Vagina (tissue), 2 donors: ENCODE data around the gene SYP.

Experiments used
- POLR2A ChIP-seq, 2 donors: fragments of 450-650 bp; IDR thresholded peaks; one replicate each; pipeline ENCODE4 v1.6.1; 2017; ENCODE audit warnings: antibody characterized with exemption in 2 of 2, mild to moderate bottlenecking in 2 of 2, moderate library complexity in 2 of 2
- TF ChIP-seq, protein P1 (sequence below), 3 experiments: fragments of 450-650 bp in 2 of 3; fragments of 200-600 bp in 1 of 3; sonication (generic) in 1 of 3; IDR thresholded peaks; one replicate each; pipeline ENCODE4 v1.5.1; 2017 to 2019; ENCODE audit warnings: antibody characterized with exemption in 3 of 3, mild to moderate bottlenecking in 2 of 3, moderate library complexity in 2 of 3

DNA sequence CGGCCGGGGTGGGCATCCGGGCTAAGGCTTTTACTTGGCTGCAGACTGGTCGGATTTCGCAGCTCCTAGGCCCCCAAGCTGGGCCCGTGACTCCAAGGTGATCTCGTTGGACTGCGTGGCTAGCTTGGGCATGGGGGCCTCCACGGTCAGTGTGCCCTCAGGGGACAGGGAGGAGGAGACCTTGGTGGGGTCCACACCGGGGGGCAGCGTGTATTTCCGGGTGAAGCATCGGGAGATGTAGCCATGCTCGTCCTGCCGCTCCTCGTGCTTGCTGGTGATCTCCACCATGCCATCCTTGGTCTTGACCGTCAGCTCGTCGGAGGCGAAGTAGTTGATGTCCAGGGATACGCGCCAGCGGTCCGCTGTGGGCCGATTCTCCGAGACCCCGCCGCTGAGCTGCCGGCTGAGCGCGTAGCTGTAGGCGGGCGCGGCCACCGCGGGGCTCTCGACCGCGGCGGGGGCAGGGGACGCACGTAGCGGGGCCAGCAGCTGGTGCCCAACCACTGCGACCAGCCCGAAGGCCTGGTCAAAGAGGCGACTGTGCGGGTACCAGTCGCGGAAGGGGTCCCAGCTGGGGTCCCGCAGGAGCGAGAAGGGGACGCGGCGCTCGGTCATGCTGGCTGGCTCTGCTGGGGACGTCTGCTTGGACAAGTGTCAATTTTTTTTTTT, 34.0 kb upstream of the SYP start:
- TF ChIP-seq, protein P1, sequence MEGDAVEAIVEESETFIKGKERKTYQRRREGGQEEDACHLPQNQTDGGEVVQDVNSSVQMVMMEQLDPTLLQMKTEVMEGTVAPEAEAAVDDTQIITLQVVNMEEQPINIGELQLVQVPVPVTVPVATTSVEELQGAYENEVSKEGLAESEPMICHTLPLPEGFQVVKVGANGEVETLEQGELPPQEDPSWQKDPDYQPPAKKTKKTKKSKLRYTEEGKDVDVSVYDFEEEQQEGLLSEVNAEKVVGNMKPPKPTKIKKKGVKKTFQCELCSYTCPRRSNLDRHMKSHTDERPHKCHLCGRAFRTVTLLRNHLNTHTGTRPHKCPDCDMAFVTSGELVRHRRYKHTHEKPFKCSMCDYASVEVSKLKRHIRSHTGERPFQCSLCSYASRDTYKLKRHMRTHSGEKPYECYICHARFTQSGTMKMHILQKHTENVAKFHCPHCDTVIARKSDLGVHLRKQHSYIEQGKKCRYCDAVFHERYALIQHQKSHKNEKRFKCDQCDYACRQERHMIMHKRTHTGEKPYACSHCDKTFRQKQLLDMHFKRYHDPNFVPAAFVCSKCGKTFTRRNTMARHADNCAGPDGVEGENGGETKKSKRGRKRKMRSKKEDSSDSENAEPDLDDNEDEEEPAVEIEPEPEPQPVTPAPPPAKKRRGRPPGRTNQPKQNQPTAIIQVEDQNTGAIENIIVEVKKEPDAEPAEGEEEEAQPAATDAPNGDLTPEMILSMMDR (IDR thresholded peaks at IDR 0.05) = no peak
- no peak for TF ChIP-seq POLR2A (IDR thresholded peaks at IDR 0.05)
